Chondrocyte (in vitro differentiated cells): ENCODE measurements around the gene THRB. TPM values are rescaled to one million over a fixed set of nuclear protein-coding genes. Genes with fewer than 3 reads are reported as not detected.

Source experiments
- DNase-seq: peaks from one replicate; pipeline ENCODE4 v3.0.0; 2021; ENCODE audit warnings: mixed read lengths, low spot score
- H3K27ac Mint-ChIP-seq: one replicate; pipeline ENCODE4 v1.8.0; 2021; ENCODE audit warnings: mild to moderate bottlenecking, moderate library complexity, mixed read lengths; ENCODE audit not compliant: unreplicated experiment
- H3K27me3 Mint-ChIP-seq: 2 replicates; pipeline ENCODE4 v1.8.0; 2021; ENCODE audit warnings: low read depth, mixed read lengths
- H3K36me3 Mint-ChIP-seq: 2 replicates; pipeline ENCODE4 v1.8.0; 2021; ENCODE audit warnings: low read depth, mixed read lengths
- H3K4me1 Mint-ChIP-seq: 2 replicates; pipeline ENCODE4 v1.8.0; 2021; ENCODE audit warnings: low read depth, mild to moderate bottlenecking, mixed read lengths
- H3K4me3 Mint-ChIP-seq: one replicate; pipeline ENCODE4 v1.8.0; 2021; ENCODE audit warnings: mild to moderate bottlenecking, moderate library complexity, mixed read lengths; ENCODE audit not compliant: unreplicated experiment
- H3K9me3 Mint-ChIP-seq: 2 replicates; pipeline ENCODE4 v1.8.0; 2021; ENCODE audit warnings: low read depth, mixed read lengths
- total RNA-seq: library from RNA; stranded (reverse); gene quantifications from 3 replicates; pipeline ENCODE4 v1.2.1, GENCODE V29; 2021
- TF ChIP-seq, protein P1 (sequence below): fragments of 200-600 bp; sonication (generic); IDR thresholded peaks from 2 replicates; pipeline ENCODE4 v1.5.0; 2021; ENCODE audit warnings: antibody characterized with exemption, mild to moderate bottlenecking, moderate library complexity

THRB gene
- total RNA-seq, 1 donor from 2014 or later = 3.8 TPM

DNA sequence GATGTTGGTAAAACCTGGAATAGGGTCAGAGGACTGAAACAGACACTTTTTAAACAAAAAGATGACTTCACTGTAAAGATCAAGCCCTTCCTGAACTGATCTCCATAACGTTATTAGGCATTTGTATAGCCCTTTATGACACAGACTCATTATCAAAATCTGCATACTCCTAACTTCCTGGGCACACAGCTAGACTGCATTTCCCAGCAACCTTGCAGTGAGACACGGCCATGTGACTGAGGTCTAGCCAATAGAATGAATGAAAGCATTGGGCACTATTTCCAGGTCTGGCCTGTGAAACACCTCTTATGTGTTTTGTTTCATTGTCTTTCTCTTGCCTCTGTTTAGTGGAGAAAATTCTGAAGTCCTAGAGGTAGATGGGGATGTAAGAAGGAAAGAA, 279.1 kb downstream of the THRB start:
- Mint-ChIP-seq H3K4me1 (peaks cover 30% of the 10 kb centered on the region), H3K9me3 (no peaks in the 10 kb centered on the region), H3K36me3 (no peaks in the 10 kb centered on the region), H3K27ac (no peak overlapping the region), H3K4me3 (no peak overlapping the region), H3K27me3 (no peaks in the 10 kb centered on the region)
- TF ChIP-seq, protein P1, sequence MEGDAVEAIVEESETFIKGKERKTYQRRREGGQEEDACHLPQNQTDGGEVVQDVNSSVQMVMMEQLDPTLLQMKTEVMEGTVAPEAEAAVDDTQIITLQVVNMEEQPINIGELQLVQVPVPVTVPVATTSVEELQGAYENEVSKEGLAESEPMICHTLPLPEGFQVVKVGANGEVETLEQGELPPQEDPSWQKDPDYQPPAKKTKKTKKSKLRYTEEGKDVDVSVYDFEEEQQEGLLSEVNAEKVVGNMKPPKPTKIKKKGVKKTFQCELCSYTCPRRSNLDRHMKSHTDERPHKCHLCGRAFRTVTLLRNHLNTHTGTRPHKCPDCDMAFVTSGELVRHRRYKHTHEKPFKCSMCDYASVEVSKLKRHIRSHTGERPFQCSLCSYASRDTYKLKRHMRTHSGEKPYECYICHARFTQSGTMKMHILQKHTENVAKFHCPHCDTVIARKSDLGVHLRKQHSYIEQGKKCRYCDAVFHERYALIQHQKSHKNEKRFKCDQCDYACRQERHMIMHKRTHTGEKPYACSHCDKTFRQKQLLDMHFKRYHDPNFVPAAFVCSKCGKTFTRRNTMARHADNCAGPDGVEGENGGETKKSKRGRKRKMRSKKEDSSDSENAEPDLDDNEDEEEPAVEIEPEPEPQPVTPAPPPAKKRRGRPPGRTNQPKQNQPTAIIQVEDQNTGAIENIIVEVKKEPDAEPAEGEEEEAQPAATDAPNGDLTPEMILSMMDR = no peak
- DNase-seq = no peak

DNA sequence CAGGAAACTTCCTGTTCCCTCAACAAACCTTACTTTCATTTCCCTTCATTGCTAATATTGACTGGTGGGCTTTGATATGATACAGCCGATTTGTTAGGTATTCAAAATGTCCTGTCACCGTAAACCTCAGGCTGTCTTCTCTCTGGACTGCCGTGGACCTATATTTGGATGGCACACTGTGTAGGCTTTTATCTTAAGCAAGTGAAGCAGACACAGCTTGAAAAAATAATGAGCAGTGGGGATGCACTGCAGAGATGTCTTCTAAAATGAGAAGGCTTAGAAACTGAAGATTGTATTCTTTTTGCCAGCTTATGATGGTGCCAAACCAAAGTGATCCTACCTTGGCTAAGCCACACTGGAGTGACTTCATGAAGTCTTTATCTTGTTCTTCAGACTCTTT, 283.3 kb downstream of the THRB start:
- H3K36me3 Mint-ChIP-seq = no peaks in the 10 kb centered on the region
- no peaks in the 10 kb centered on the region for H3K9me3 Mint-ChIP-seq
- peaks cover 1% of the 10 kb centered on the region for H3K27me3 Mint-ChIP-seq
- peaks cover 10% of the 10 kb centered on the region for H3K4me1 Mint-ChIP-seq
- no peak for DNase-seq
- H3K27ac Mint-ChIP-seq = no peak overlapping the region
- H3K4me3 Mint-ChIP-seq = no peak overlapping the region
- TF ChIP-seq, protein P1 = no peak

DNA sequence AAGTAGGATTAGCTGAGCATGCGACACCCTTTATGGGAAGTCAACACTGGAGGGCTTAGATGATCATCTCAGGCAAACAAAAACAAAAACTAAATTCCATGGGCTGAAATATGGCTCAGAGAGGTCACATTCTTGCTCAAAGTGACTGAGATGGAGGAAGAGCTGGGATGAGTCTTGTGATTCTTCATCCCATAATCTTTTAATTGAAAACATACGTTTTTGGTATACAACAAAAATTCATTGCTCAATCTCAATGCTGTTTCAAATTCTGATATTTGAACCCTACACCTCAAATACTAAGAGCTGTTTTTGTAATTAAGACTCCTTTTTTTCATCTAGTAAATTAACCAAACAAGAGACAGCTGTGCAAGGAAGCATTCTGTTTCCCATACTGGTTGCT, 292.6 kb downstream of the THRB start:
- peaks cover 2% of the 10 kb centered on the region for H3K36me3 Mint-ChIP-seq
- no peak for DNase-seq
- no peak overlapping the region for H3K27ac Mint-ChIP-seq
- peaks cover 3% of the 10 kb centered on the region for H3K27me3 Mint-ChIP-seq
- no peaks in the 10 kb centered on the region for H3K4me1 Mint-ChIP-seq
- H3K9me3 Mint-ChIP-seq = peaks cover 8% of the 10 kb centered on the region
- TF ChIP-seq, protein P1 = no peak
- H3K4me3 Mint-ChIP-seq = no peak overlapping the region

- Mint-ChIP-seq H3K4me3 (no peak overlapping the region), H3K27me3 (peaks cover 1% of the 10 kb centered on the region), H3K27ac (no peak overlapping the region), H3K9me3 (peaks cover 8% of the 10 kb centered on the region), H3K4me1 (peaks cover 4% of the 10 kb centered on the region), H3K36me3 (peaks cover 2% of the 10 kb centered on the region)
- TF ChIP-seq, protein P1 = no peak
- DNase-seq = no peak
Observed at GRCh38 chr3:24201301-24201700, 293.3 kb downstream of the THRB start.

DNA sequence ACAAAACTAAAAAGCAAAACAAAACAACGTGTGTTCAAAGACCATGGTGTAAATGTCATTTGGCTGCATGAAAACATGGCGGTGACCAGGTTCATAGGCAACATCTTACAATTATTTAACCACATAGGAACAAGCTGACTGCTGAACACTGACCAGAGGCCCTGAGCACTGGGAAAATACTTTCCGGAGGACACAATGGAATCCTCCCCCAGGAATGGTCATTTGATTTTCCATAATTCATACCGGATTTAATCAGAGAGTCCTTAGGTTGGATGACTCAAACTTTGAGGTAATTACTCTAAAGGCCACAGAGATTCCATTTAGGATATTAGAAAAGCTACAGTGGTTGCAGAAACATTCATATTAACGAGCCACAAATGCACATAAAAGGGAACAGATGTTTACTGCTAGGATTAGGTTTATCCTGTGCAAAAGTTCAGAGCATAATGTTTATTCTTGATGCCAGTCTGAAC, 294.8 kb downstream of the THRB start:
- Mint-ChIP-seq H3K9me3 (peaks cover 6% of the 10 kb centered on the region), H3K4me1 (peaks cover 4% of the 10 kb centered on the region), H3K27me3 (no peaks in the 10 kb centered on the region), H3K36me3 (peaks cover 2% of the 10 kb centered on the region), H3K4me3 (no peak overlapping the region), H3K27ac (no peak overlapping the region)
- DNase-seq = no peak
- TF ChIP-seq, protein P1 = no peak
